Transverse colon (tissue), 4 donors: ENCODE results near the gene SF3B4. TPM values are rescaled to one million over a fixed set of nuclear protein-coding genes. Genes with fewer than 3 reads are reported as not detected.

Experiments used
- DNase-seq: peaks from one replicate; pipeline ENCODE4 v3.0.0-alpha.2; 2019
- H3K27ac ChIP-seq, 4 donors: fragments of 200-600 bp; sonication (generic); 2 replicates each; pipeline ENCODE4 v1.5.1; 2016 to 2018; ENCODE audit warnings: inconsistent platforms in 4 of 4
- H3K27me3 ChIP-seq: fragments of 200-600 bp; sonication (generic); 2 replicates; pipeline ENCODE4 v1.5.1; 2017; ENCODE audit warnings: inconsistent platforms
- H3K36me3 ChIP-seq, 4 donors: fragments of 200-600 bp; sonication (generic); 2 replicates each; pipeline ENCODE4 v1.5.1; 2017 to 2019; ENCODE audit warnings: inconsistent platforms in 4 of 4
- H3K4me1 ChIP-seq, 4 donors: fragments of 200-600 bp; sonication (generic); 2 replicates each; pipeline ENCODE4 v1.5.1; 2017 to 2020; ENCODE audit warnings: inconsistent platforms in 4 of 4
- H3K4me3 ChIP-seq, 4 donors: fragments of 200-600 bp; sonication (generic); 1 replicate in 1 of 4; 2 replicates in 3 of 4; pipeline versions ENCODE4 v1.5.1 to v1.6.1; 2017 to 2019; ENCODE audit warnings: inconsistent platforms in 4 of 4
- H3K9me3 ChIP-seq, 2 donors: fragments of 200-600 bp; sonication (generic); 2 replicates each; pipeline ENCODE4 v1.5.1; 2017 to 2019; ENCODE audit warnings: inconsistent platforms in 2 of 2
- EP300 ChIP-seq: sonication (generic); formaldehyde crosslinking; IDR thresholded peaks from one replicate; pipeline ENCODE4 v1.6.1; 2017; ENCODE audit warnings: antibody characterized with exemption, low read depth
- POLR2A ChIP-seq: fragments of 450-650 bp; IDR thresholded peaks from one replicate; pipeline ENCODE4 v1.6.1; 2016; ENCODE audit warnings: antibody characterized with exemption, mild to moderate bottlenecking, moderate library complexity
- POLR2AphosphoS5 ChIP-seq, 3 donors: sonication (generic); formaldehyde crosslinking; IDR thresholded peaks; one replicate each; pipeline ENCODE4 v1.6.1; 2016; ENCODE audit warnings: antibody characterized with exemption in 3 of 3
- WGBS, 2 donors: methylation state at CpG; one replicate each; pipeline ENCODE4 v1.1.5; 2018; ENCODE audit warnings: low coverage in 1 of 2; 5-methylcytosine and 5-hydroxymethylcytosine counted together
- in situ Hi-C, 4 donors: fragments of 200-750 bp; cut with MboI; loops; one replicate each; pipeline versions ENCODE4 v1.15.0 to v1.15.1; 2017; ENCODE audit warnings: low sequenced_read_pairs in 3 of 4, low pct_ligation_motif_present in 1 of 4, low pct_unique_long_range_greater_than_20kb in 1 of 4
- intact Hi-C: fragments of 100-400 bp; cut with DNase I; formaldehyde crosslinking; loops from one replicate; pipeline ENCODE4 v1.15.1; 2023; ENCODE audit warnings: low total_unique reads
- total RNA-seq, 4 donors: library from RNA; depleted of rRNA; stranded (reverse); fragments of >200 nt; gene quantifications; one replicate each; pipeline ENCODE4 v1.1.0, GENCODE V29; 2016
- TF ChIP-seq, protein P1 (sequence below), 5 experiments: fragments of 200-600 bp in 3 of 5; fragments of 450-650 bp in 2 of 5; sonication (generic) in 3 of 5; IDR thresholded peaks; 1 replicate in 2 of 5; 2 replicates in 3 of 5; pipeline ENCODE4 v1.5.1; 2016 to 2017; ENCODE audit warnings: antibody characterized with exemption in 5 of 5, inconsistent platforms in 3 of 5, mild to moderate bottlenecking in 2 of 5, moderate library complexity in 1 of 5

SF3B4 gene
- total RNA-seq, 4 donors from 2014 or later, result 32.4 to 78.6 (median 46.2) TPM

GRCh38 chr1:149932474-149932873, 4.9 kb upstream of the SF3B4 start:
- peak overlapping the region in 1 of 4 donors; percentile 79 for H3K4me3 ChIP-seq

DNA sequence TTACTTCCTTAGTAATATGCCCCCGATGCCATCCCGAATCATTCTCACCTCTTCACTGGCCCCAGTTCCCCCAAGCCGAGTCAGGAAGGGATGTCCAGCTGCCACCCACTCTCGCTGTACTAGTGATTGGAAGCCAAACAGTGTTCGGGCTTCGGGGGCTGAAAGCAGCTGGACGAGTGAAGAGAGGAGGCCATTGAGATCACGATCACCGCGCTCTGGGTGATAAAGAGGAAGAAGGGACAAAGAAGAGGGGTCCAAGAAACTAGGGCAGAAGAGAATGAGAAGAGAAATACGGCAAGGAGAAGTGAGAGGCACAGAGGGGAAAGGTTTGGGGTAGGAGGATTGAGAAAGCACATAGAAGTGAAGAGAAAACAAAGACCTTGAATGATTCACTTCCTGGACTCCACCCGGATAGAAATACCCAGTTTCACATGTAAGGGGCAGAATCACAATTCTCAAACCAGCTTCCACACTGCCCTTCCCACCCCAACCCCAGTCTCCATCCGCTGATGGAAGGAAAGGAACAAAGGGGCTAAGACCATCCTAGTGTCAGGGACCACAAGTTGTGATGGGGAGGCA, 3.7 kb upstream of the SF3B4 start:
- DNase-seq, result no peak
- WGBS, 2 donors, result 50 to 87% methylated on average over 1 to 13 of the region's 13 CpGs
- intact Hi-C loops, result no loop called here
- peaks cover 0 to 19% (median 6%) of the 10 kb centered on the region in 4 donors for H3K36me3 ChIP-seq
- H3K9me3 ChIP-seq, result no peaks in the 10 kb centered on the region
- peak overlapping the region; percentile 77 to 96 (median 96) for H3K27ac ChIP-seq
- in situ Hi-C loops, result no loop called here
- peak overlapping the region in 1 of 4 donors; percentile 35 for H3K4me3 ChIP-seq
- H3K4me1 ChIP-seq, result peaks cover 16 to 87% (median 55%) of the 10 kb centered on the region in 4 donors
- TF ChIP-seq POLR2AphosphoS5 (IDR thresholded peaks at IDR 0.05) (no peak), EP300 (no peak), POLR2A (no peak)
- TF ChIP-seq, protein P1, sequence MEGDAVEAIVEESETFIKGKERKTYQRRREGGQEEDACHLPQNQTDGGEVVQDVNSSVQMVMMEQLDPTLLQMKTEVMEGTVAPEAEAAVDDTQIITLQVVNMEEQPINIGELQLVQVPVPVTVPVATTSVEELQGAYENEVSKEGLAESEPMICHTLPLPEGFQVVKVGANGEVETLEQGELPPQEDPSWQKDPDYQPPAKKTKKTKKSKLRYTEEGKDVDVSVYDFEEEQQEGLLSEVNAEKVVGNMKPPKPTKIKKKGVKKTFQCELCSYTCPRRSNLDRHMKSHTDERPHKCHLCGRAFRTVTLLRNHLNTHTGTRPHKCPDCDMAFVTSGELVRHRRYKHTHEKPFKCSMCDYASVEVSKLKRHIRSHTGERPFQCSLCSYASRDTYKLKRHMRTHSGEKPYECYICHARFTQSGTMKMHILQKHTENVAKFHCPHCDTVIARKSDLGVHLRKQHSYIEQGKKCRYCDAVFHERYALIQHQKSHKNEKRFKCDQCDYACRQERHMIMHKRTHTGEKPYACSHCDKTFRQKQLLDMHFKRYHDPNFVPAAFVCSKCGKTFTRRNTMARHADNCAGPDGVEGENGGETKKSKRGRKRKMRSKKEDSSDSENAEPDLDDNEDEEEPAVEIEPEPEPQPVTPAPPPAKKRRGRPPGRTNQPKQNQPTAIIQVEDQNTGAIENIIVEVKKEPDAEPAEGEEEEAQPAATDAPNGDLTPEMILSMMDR (IDR thresholded peaks at IDR 0.05), result no peak
- no peaks in the 10 kb centered on the region for H3K27me3 ChIP-seq

More at GRCh38 chr1:149932474-149932873, 4.9 kb upstream of the SF3B4 start:
- TF ChIP-seq, protein P1 (IDR thresholded peaks at IDR 0.05), result no peak
- TF ChIP-seq POLR2AphosphoS5 (IDR thresholded peaks at IDR 0.05) (peak in 1 of 3 donors; percentile 53), POLR2A (peak; percentile 55), EP300 (no peak)
- peak; percentile 60 for DNase-seq
- intact Hi-C loops (no loop called here), in situ Hi-C loops (no loop called here)
- no peaks in the 10 kb centered on the region for H3K27me3 ChIP-seq
- 34 to 58% methylated on average over 8 of the region's 8 CpGs for WGBS, 2 donors
- H3K4me1 ChIP-seq, result peaks cover 15 to 86% (median 54%) of the 10 kb centered on the region in 4 donors
- peaks cover 0 to 14% (median 4%) of the 10 kb centered on the region in 4 donors for H3K36me3 ChIP-seq
- H3K9me3 ChIP-seq, result no peaks in the 10 kb centered on the region
- H3K27ac ChIP-seq, result peak overlapping the region; percentile 77 to 96 (median 96)

GRCh38 chr1:149929856-149930255, 2.3 kb upstream of the SF3B4 start:
- DNase-seq, result no peak
- in situ Hi-C loops (no loop called here), intact Hi-C loops (loop anchor here (5.0 kb wide), 1 partner anchor 38 kb away; no protein-coding TSS in a partner anchor)
- H3K4me1 ChIP-seq, result peaks cover 20 to 89% (median 56%) of the 10 kb centered on the region in 4 donors
- H3K9me3 ChIP-seq, result no peaks in the 10 kb centered on the region
- no peak overlapping the region for H3K4me3 ChIP-seq
- 76% methylated on average over 2 of the region's 2 CpGs; no CpG with 5 or more reads in 1 of the 2 donors for WGBS, 2 donors
- H3K36me3 ChIP-seq, result peaks cover 0 to 33% (median 13%) of the 10 kb centered on the region in 4 donors
- H3K27me3 ChIP-seq, result no peaks in the 10 kb centered on the region
- H3K27ac ChIP-seq, result peak overlapping the region; percentile 18 to 96 (median 96)
- TF ChIP-seq POLR2A (no peak), EP300 (no peak), POLR2AphosphoS5 (IDR thresholded peaks at IDR 0.05) (no peak)
- TF ChIP-seq, protein P1 (IDR thresholded peaks at IDR 0.05), result no peak

GRCh38 chr1:149928401-149928724, 760 bp upstream of the SF3B4 start:
- Histone ChIP-seq H3K36me3 (peaks cover 0 to 48% (median 21%) of the 10 kb centered on the region in 4 donors), H3K4me1 (peaks cover 20 to 80% (median 49%) of the 10 kb centered on the region in 4 donors), H3K4me3 (peak overlapping the region in 3 of 4 donors; percentile 82 to 98 (median 83)), H3K27me3 (no peaks in the 10 kb centered on the region), H3K9me3 (no peaks in the 10 kb centered on the region), H3K27ac (peak overlapping the region; percentile 94 to 96 (median 96))
- in situ Hi-C loops (no loop called here), intact Hi-C loops (loop anchor here (5.0 kb wide), 1 partner anchor 36 kb away; no protein-coding TSS in a partner anchor)
- WGBS, 2 donors, result 17% methylated on average over 1 of the region's 1 CpG; no CpG with 5 or more reads in 1 of the 2 donors
- TF ChIP-seq POLR2AphosphoS5 (IDR thresholded peaks at IDR 0.05) (no peak), POLR2A (no peak)
- TF ChIP-seq, protein P1 (IDR thresholded peaks at IDR 0.05), result no peak
- DNase-seq, result no peak
